ENCODE measurements around the gene GREM2. TPM values are rescaled to one million over a fixed set of nuclear protein-coding genes. Genes with fewer than 3 reads are reported as not detected.

The GREM2 gene
- polyA plus RNA-seq, 1 donor from 2014 or later: 0.85 TPM

DNA sequence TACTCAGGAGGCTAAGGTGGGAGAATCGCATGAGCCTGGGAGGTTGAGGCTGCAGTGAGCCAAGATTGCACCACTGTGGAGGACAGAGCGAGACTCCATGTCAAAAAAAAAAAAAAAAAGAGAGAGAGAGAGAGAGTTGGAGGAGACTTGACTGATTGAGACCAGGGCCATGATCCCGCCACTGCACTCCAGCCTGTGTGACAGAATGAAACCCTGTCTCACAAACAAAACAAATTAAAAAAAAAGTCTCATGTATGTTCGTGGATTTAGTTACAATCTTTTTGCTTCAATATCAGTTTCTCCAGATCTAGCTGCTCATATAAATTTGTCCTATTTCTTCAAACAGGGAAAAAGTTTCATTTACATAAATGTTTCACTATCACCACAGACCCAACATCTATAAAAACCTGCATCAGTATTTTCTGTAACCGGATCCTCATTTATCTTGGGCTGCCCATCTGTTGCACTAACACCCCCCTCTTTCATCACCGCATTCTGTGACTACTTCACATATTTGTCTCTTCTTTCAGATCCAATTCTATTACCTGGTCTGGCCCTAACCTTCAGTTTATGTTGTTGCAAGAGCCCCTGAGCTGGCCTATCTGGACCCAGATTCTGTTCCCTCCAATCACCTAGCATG is 127.0 kb downstream of the GREM2 start:
- Histone ChIP-seq H2AFZ (ENCODE audit: low read depth, low read length) (no peak overlapping the region), H3K27me3 (ENCODE audit: insufficient read depth, low read depth, low read length) (no peaks in the 10 kb centered on the region), H3K27ac (ENCODE audit: low read length) (no peak overlapping the region), H3F3A (ENCODE audit: insufficient read depth, low read length, poor library complexity, severe bottlenecking) (no peaks in the 10 kb centered on the region), H3K79me2 (replicated peaks; ENCODE audit: insufficient read depth, low read length) (no peaks in the 10 kb centered on the region), H3K9ac (ENCODE audit: low read length) (no peak overlapping the region), H4K20me1 (ENCODE audit: insufficient read depth) (no peaks in the 10 kb centered on the region), H3K9me3 (ENCODE audit: low read length) (no peaks in the 10 kb centered on the region), H3K9me2 (ENCODE audit: insufficient read depth, low read length) (no peaks in the 10 kb centered on the region), H3K36me3 (ENCODE audit: insufficient read depth, low read length) (no peaks in the 10 kb centered on the region), H3K4me2 (ENCODE audit: low read length) (no peak overlapping the region), H3K4me3 (ENCODE audit: low read length) (no peak overlapping the region)
- no peak for TF ChIP-seq EZH2 (IDR thresholded peaks at IDR 0.05; ENCODE audit: borderline replicate concordance, insufficient read depth, low read length, poor library complexity, severe bottlenecking)
- TF ChIP-seq EP300 (conservative IDR thresholded peaks at IDR 0.05; ENCODE audit: poor library complexity, severe bottlenecking): no peak
- no peak for TF ChIP-seq RAD21 (conservative IDR thresholded peaks at IDR 0.05)
- TF ChIP-seq SMC3 (conservative IDR thresholded peaks at IDR 0.05; ENCODE audit: poor library complexity): no peak
- TF ChIP-seq POLR2AphosphoS5 (IDR thresholded peaks at IDR 0.05): no peak
- TF ChIP-seq, protein P1, sequence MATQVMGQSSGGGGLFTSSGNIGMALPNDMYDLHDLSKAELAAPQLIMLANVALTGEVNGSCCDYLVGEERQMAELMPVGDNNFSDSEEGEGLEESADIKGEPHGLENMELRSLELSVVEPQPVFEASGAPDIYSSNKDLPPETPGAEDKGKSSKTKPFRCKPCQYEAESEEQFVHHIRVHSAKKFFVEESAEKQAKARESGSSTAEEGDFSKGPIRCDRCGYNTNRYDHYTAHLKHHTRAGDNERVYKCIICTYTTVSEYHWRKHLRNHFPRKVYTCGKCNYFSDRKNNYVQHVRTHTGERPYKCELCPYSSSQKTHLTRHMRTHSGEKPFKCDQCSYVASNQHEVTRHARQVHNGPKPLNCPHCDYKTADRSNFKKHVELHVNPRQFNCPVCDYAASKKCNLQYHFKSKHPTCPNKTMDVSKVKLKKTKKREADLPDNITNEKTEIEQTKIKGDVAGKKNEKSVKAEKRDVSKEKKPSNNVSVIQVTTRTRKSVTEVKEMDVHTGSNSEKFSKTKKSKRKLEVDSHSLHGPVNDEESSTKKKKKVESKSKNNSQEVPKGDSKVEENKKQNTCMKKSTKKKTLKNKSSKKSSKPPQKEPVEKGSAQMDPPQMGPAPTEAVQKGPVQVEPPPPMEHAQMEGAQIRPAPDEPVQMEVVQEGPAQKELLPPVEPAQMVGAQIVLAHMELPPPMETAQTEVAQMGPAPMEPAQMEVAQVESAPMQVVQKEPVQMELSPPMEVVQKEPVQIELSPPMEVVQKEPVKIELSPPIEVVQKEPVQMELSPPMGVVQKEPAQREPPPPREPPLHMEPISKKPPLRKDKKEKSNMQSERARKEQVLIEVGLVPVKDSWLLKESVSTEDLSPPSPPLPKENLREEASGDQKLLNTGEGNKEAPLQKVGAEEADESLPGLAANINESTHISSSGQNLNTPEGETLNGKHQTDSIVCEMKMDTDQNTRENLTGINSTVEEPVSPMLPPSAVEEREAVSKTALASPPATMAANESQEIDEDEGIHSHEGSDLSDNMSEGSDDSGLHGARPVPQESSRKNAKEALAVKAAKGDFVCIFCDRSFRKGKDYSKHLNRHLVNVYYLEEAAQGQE (IDR thresholded peaks at IDR 0.05; ENCODE audit: borderline replicate concordance): no peak
- TF ChIP-seq, protein P2, sequence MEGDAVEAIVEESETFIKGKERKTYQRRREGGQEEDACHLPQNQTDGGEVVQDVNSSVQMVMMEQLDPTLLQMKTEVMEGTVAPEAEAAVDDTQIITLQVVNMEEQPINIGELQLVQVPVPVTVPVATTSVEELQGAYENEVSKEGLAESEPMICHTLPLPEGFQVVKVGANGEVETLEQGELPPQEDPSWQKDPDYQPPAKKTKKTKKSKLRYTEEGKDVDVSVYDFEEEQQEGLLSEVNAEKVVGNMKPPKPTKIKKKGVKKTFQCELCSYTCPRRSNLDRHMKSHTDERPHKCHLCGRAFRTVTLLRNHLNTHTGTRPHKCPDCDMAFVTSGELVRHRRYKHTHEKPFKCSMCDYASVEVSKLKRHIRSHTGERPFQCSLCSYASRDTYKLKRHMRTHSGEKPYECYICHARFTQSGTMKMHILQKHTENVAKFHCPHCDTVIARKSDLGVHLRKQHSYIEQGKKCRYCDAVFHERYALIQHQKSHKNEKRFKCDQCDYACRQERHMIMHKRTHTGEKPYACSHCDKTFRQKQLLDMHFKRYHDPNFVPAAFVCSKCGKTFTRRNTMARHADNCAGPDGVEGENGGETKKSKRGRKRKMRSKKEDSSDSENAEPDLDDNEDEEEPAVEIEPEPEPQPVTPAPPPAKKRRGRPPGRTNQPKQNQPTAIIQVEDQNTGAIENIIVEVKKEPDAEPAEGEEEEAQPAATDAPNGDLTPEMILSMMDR (IDR thresholded peaks at IDR 0.05; ENCODE audit: poor library complexity, severe bottlenecking): no peak
- TF ChIP-seq TAF1 (IDR thresholded peaks at IDR 0.05; ENCODE audit: low read depth): no peak

DNA sequence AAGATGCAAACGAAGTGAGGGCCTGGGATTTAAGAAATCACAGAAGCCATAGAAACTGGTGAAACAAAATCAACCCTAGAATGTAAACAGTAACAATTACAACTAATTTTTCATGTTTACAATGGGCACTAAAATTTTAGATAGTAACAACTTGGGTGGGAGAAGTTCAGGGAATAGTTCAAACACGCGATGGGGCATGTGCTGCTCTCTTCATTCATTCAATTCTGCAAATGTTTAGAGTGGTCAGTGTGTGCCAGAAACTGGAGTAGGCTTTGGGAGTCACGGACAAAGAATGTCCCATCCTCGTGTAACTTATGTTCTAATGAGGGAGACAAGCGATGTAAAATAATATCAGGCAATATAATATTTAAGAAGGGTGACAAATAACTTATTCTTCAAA is 133.4 kb downstream of the GREM2 start:
- Histone ChIP-seq H3K9me2 (ENCODE audit: insufficient read depth, low read length) (no peaks in the 10 kb centered on the region), H3F3A (ENCODE audit: insufficient read depth, low read length, poor library complexity, severe bottlenecking) (no peaks in the 10 kb centered on the region)

More for the DNA sequence above, 133.4 kb downstream of the GREM2 start:
- Histone ChIP-seq H3K9me3 (ENCODE audit: low read length) (no peaks in the 10 kb centered on the region), H4K20me1 (ENCODE audit: insufficient read depth) (no peaks in the 10 kb centered on the region), H3K36me3 (ENCODE audit: insufficient read depth, low read length) (no peaks in the 10 kb centered on the region), H3K4me2 (ENCODE audit: low read length) (no peak overlapping the region), H3K27ac (ENCODE audit: low read length) (no peak overlapping the region), H2AFZ (ENCODE audit: low read depth, low read length) (no peak overlapping the region), H3K4me3 (ENCODE audit: low read length) (no peak overlapping the region), H3K27me3 (ENCODE audit: insufficient read depth, low read depth, low read length) (no peaks in the 10 kb centered on the region), H3K79me2 (replicated peaks; ENCODE audit: insufficient read depth, low read length) (no peaks in the 10 kb centered on the region), H3K9ac (ENCODE audit: low read length) (no peak overlapping the region)
- TF ChIP-seq, protein P1 (IDR thresholded peaks at IDR 0.05; ENCODE audit: borderline replicate concordance): no peak
- TF ChIP-seq MXI1 (conservative IDR thresholded peaks at IDR 0.05; ENCODE audit: poor library complexity, severe bottlenecking) (no peak), TAF1 (IDR thresholded peaks at IDR 0.05; ENCODE audit: low read depth) (no peak), RAD21 (conservative IDR thresholded peaks at IDR 0.05) (no peak), EZH2 (IDR thresholded peaks at IDR 0.05; ENCODE audit: borderline replicate concordance, insufficient read depth, low read length, poor library complexity, severe bottlenecking) (no peak), EP300 (conservative IDR thresholded peaks at IDR 0.05; ENCODE audit: poor library complexity, severe bottlenecking) (no peak), SMC3 (conservative IDR thresholded peaks at IDR 0.05; ENCODE audit: poor library complexity) (no peak), POLR2AphosphoS5 (IDR thresholded peaks at IDR 0.05) (no peak)
- TF ChIP-seq, protein P2 (IDR thresholded peaks at IDR 0.05; ENCODE audit: poor library complexity, severe bottlenecking): no peak
